ENCODE data around the gene TPBGL. TPM values are rescaled to one million over a fixed set of nuclear protein-coding genes. Genes with fewer than 3 reads are reported as not detected.

Gene TPBGL
- total RNA-seq, 4 donors from 2014 or later = 0.29 to 2.8 (median 1.0) TPM; not detected in 1

GRCh38 chr11:75267171-75267970 lies 26.8 kb downstream of the TPBGL start:
- no peak overlapping the region for H3K4me3 ChIP-seq
- no peaks in the 10 kb centered on the region for H3K4me1 ChIP-seq
- no peaks in the 10 kb centered on the region for H3K9me3 ChIP-seq
- peak in 1 of 2 donors; percentile 8 for DNase-seq
- H3K27ac ChIP-seq = no peak overlapping the region
- H3K27me3 ChIP-seq = no peaks in the 10 kb centered on the region
- intact Hi-C loops (cut with DNase I; ENCODE audit: low total_unique reads) = no loop called here
- no peaks in the 10 kb centered on the region for H3K36me3 ChIP-seq
- TF ChIP-seq CTCF (IDR thresholded peaks at IDR 0.05) = no peak
- no peak for TF ChIP-seq POLR2A (IDR thresholded peaks at IDR 0.05)

- Histone ChIP-seq H3K4me1 (no peaks in the 10 kb centered on the region), H3K27me3 (no peaks in the 10 kb centered on the region), H3K36me3 (no peaks in the 10 kb centered on the region), H3K4me3 (no peak overlapping the region), H3K9me3 (no peaks in the 10 kb centered on the region), H3K27ac (no peak overlapping the region)
- TF ChIP-seq POLR2A (IDR thresholded peaks at IDR 0.05) (no peak), CTCF (IDR thresholded peaks at IDR 0.05) (no peak)
- DNase-seq = no peak
- intact Hi-C loops (cut with DNase I; ENCODE audit: low total_unique reads) = no loop called here
Measured at GRCh38 chr11:75268626-75269366, 28.2 kb downstream of the TPBGL start.

- Histone ChIP-seq H3K27me3 (no peaks in the 10 kb centered on the region), H3K4me3 (no peak overlapping the region), H3K4me1 (no peaks in the 10 kb centered on the region), H3K9me3 (no peaks in the 10 kb centered on the region), H3K27ac (no peak overlapping the region), H3K36me3 (no peaks in the 10 kb centered on the region)
- TF ChIP-seq POLR2A (IDR thresholded peaks at IDR 0.05) = no peak
- TF ChIP-seq CTCF (IDR thresholded peaks at IDR 0.05) = no peak
- intact Hi-C loops (cut with DNase I; ENCODE audit: low total_unique reads) = no loop called here
- DNase-seq = no peak
Measured at GRCh38 chr11:75269367-75269660, 28.7 kb downstream of the TPBGL start.

- TF ChIP-seq CTCF (IDR thresholded peaks at IDR 0.05) (no peak), POLR2A (IDR thresholded peaks at IDR 0.05) (no peak)
- H3K4me1 ChIP-seq = no peaks in the 10 kb centered on the region
Measured at GRCh38 chr11:75269896-75270295, 29.3 kb downstream of the TPBGL start.

GRCh38 chr11:75270896-75271418 lies 30.4 kb downstream of the TPBGL start:
- Histone ChIP-seq H3K27ac (no peak overlapping the region), H3K36me3 (no peaks in the 10 kb centered on the region)
- intact Hi-C loops (cut with DNase I; ENCODE audit: low total_unique reads) = no loop called here

More at GRCh38 chr11:75269896-75270295, 29.3 kb downstream of the TPBGL start:
- Histone ChIP-seq H3K36me3 (no peaks in the 10 kb centered on the region), H3K27ac (no peak overlapping the region), H3K27me3 (no peaks in the 10 kb centered on the region), H3K9me3 (no peaks in the 10 kb centered on the region), H3K4me3 (no peak overlapping the region)
- no peak for DNase-seq
- intact Hi-C loops (cut with DNase I; ENCODE audit: low total_unique reads) = no loop called here

More at GRCh38 chr11:75270896-75271418, 30.4 kb downstream of the TPBGL start:
- Histone ChIP-seq H3K4me1 (no peaks in the 10 kb centered on the region), H3K4me3 (no peak overlapping the region), H3K27me3 (no peaks in the 10 kb centered on the region), H3K9me3 (no peaks in the 10 kb centered on the region)
- DNase-seq = no peak
- TF ChIP-seq POLR2A (IDR thresholded peaks at IDR 0.05) (no peak), CTCF (IDR thresholded peaks at IDR 0.05) (no peak)
